Ammon's horn (tissue), 1 donor: ENCODE measurements around the gene SLC25A17.
A peak's percentile ranks its signal among the peaks of the same experiment; 100 is the strongest.

Experiments
- DNase-seq: peaks from one replicate; pipeline ENCODE4 v3.0.0-alpha.2; 2016; ENCODE audit warnings: low spot score

SLC25A17 gene

DNA sequence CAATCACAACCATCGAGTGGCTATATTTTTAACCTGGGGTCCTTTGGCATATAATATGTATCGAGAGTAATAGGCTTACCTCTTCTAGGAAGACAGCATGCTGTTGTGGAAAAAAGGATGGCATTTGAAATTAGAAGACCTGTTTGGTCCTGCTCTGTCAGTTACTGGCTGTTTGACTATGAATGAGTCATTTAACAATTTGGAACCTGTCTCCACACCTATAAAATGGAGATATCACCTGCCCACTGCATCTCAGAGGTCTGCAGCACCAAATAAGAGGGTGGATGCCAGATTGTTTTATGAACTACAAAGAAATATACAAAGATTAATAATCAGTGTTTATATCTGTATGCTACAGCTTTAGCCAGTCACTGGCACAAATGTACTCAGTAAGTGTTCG, 60.8 kb downstream of the SLC25A17 start:
- no peak for DNase-seq

- DNase-seq: no peak
These were observed 62.1 kb downstream of the SLC25A17 start for GRCh38 chr22:40757071-40757470.

- peak; percentile 74 for DNase-seq
These were observed 66.0 kb downstream of the SLC25A17 start for GRCh38 chr22:40753114-40753513.

- no peak for DNase-seq
These were observed 67.9 kb downstream of the SLC25A17 start for GRCh38 chr22:40751250-40751649.

GRCh38 chr22:40749829-40750228, 69.3 kb downstream of the SLC25A17 start:
- DNase-seq: no peak

GRCh38 chr22:40748388-40749355, 70.5 kb downstream of the SLC25A17 start:
- DNase-seq: no peak

DNA sequence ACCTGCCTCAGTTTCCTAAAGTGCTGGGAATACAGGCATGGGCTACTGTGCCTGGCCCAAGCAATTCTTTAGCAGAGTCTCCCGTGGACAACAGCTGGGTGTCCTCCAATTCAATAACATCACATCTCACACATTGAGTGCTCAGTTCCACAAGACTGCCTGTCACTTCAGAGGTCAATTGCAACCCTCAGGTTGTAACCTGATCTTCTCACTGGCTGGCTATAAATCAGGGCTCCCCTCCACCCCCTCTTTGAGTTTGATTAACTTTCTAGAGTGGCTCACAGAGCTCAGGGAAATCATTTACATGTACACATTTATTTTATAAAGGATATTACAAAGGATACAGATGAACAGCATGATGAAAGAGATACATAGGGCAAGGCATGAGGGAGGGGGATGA, 71.8 kb downstream of the SLC25A17 start:
- DNase-seq: no peak

DNA sequence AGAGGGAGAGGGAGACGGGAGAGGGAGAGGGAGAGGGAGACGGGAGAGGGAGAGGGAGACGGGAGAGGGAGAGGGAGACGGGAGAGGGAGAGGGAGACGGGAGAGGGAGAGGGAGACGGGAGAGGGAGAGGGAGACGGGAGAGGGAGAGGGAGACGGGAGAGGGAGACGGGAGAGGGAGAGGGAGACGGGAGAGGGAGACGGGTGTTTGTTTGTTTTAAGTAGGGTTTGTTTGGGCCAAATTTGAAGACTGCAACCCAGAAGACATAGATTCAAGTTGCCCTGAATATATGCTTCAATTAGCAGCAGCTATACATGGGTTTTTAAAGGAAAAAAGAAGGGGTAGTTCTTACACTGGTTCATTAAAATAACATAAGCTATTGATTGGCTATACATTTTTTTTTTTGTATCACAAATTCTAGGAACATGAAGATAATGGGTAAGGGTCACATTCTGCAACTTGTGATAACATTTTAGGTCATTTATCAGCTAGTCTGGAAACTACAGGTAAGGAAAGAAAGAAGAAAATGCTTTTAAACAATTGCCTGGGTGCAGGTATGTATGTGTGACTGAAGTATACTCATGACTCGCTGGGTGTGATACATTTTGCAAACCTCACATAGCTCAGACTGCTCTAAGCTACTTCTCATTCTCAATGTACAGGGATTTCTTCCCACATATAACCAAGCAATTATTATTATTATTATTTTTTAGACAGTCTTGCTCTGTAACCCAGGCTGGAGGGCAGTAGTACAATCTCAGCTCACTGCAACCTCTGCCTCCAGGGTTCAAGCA, 72.5 kb downstream of the SLC25A17 start:
- no peak for DNase-seq

DNA sequence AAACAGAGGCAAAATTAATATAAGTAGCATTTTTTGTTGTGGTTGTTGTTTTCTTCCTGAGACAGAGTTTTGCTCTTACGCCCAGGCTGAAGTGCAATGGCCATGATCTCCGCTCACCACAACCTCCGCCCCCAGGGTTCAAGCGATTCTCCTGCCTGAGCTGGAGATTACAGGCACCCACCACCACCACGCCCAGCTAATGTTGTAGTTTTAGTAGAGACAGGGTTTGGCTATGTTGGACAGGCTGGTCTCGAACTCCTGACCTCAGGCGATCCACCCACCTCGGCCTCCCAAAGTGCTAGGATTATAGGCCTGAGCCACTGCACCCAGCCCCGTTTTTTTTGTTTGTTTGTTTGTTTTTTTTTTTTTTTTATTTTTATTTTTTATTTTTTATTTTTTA, 75.4 kb downstream of the SLC25A17 start:
- DNase-seq: no peak

- DNase-seq: no peak
These were observed 78.0 kb downstream of the SLC25A17 start for GRCh38 chr22:40741116-40741515.

DNA sequence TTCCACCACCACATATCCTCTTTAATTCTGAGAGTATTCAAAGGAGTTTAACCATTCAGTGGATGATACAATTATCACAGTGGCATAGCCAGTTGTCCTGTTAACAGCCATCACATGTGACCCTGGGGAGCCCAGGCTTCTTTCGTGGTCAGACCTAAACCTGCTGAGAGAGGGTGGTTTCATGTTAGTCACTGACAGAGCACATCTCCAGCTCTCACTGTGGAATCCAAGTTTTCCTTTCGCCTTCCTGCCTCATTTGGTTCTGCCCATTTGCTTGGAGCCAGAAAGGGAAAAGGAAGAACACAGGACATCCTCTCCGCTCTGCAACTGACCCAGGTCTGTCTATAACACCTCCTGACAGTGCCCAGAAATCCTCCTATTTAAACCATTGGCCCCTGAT, 79.4 kb downstream of the SLC25A17 start:
- DNase-seq: no peak

DNA sequence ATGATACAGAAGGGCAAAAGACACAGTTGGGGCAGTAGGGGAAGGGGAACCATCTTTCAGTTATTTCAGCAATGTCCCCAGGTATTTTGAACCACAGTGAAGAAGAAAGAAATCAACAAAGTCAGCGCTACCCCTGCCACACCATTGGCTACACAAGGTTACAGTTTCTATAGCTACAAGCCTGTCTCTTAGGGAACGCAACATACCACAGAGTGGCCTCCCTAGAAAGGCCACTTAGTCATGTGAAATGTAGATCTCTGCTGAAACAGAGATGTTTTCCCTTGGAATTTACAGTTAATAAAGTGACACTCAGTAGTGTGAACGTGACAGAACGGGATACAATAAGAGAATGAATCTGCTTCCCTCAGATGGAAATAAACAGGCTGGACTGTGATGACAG, 85.2 kb downstream of the SLC25A17 start:
- no peak for DNase-seq

DNA sequence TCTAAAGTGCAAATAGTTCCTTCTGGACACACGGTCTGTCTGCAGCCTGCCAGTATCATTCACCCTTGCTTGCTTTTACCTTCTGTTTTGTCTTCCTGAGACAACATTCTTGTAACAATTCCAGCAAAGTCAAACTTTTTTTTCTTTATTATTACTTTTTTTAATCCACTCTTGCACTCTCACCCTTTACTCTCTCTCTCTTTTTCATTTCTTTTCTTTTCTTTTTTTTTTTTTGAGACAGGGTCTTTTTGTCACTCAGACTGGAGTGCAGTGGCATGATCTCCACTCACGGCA, 86.2 kb downstream of the SLC25A17 start:
- DNase-seq: no peak

GRCh38 chr22:40729284-40729683, 89.9 kb downstream of the SLC25A17 start:
- DNase-seq: no peak

DNA sequence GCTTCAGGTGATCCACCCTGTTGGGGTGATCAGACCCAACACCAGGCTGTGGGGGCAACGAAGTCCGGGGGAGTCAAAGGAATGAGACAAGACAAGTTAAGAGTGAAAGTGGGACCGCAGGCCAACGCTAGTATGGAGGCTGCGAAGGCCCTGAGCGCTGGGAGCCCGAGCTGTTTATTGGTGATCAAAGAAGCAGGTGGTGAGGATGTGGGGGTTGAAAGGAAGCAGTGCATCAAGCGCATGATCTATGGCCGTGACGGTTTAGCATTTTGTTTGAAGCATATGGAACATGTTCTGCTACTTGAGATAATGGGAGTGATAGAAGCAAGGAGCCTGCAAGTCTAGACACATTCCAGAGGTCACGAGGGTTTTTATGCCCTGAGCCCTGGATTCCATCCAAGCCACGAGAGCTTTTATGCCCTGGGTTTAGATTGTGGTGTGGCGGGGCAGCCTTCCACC, 90.4 kb downstream of the SLC25A17 start:
- no peak for DNase-seq

DNA sequence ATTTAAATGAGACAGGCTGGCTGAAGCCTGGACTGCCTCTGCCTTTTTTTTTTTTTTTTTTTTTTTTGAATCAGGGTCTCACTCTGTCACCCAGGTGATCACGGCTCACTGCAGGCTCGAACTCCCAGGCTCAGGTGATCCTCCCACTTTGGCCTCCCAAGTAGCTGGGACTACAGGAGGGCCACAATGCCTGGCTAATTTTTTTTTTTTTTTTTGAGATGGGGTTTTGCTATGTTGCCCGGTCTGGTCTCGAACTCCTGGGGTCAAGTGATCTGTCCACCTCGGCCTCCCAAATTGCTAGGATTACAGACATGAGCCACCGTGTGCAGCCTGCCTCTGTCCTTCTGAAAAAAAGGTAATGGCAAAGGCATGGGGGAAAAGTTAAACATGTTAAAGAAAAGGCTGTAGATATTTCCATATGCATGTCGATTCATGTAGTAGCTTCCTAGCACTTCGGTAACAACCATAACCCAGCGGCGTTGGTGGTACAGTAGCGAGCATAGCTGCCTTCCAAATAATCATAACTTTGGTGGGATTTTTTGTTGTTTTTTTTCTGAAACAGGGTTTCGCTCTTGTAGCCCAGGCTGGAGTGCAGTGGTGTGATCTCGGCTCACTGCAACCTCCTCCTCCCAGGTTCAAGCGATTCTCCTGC, 91.1 kb downstream of the SLC25A17 start:
- no peak for DNase-seq

DNA sequence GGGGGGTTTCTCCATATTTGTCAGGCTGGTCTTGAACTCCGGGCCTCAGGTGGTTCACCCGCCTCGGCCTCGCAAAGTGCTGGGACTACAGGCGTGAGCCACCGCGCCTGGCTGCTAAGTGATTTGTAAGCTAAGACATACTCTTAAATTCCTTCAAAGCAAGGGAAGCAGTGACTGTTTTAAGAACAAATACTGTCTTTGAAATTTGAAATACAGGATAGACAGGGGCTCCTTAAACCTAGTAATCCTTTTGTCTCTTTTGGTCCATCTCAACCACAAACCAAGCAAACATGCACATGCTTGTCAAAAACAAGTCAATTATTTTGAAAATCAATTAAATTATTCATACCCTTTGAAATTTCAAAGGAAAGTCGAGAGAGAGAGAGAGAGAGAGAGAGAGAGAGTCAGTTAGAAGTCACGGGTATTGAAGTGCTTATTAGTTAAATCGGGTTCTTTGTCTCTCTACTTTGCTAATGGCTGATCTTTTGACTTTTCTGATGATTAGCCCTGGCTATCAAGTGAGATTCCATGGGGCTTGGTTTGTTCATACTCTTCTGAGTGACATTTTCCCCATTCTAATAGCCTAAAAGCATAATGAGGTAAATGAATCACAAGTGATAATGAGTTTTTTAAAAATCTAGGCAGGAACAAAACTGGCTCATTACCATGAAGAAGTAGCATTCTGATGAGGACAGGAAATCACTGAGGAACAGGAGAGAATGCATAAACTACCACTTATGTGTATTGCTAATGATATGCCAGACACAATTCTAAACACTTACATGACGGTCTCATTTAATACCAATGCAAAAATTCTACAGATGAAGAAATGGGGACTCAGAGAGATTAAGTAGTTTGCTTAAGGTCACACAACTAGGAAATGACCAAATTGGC, 91.8 kb downstream of the SLC25A17 start:
- no peak for DNase-seq

DNA sequence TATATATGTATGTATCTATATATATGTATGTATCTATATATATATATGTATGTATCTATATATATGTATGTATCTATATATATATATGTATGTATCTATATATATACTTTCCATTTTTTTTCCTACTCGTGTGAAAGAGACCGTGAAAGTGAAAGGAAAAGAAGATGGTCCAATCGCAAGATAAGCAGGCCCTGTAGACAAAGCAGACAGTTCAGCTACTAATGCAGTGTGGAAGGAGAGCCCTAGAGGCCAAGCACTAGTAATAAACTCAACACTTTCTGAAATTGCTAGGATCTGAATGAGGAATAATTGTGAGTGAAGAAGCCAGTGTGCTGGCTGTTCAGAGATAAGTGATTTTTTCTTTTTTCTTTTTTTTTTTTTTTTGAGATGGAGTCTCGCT, 92.6 kb downstream of the SLC25A17 start:
- DNase-seq: no peak

GRCh38 chr22:40723396-40723933, 95.7 kb downstream of the SLC25A17 start:
- no peak for DNase-seq

DNA sequence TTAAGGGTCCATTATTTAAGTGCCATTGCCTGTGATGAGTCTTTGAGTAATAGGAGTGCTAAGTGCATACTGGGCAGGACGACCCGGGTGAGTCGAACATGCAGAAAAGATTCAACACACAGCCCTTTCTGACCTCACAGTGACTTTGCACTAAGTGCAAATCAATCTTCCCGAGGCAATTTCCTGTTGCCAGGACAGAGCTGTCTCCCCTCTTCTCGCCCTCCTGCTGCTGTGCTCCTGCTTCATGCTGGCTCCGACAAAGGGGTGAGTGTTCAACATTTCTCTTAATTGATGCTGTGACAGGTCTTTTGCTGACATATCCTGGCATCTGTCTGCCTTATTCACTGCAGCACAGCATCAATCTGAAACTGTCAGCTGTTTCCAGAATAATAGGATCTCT, 97.9 kb downstream of the SLC25A17 start:
- peak; percentile 31 for DNase-seq

DNA sequence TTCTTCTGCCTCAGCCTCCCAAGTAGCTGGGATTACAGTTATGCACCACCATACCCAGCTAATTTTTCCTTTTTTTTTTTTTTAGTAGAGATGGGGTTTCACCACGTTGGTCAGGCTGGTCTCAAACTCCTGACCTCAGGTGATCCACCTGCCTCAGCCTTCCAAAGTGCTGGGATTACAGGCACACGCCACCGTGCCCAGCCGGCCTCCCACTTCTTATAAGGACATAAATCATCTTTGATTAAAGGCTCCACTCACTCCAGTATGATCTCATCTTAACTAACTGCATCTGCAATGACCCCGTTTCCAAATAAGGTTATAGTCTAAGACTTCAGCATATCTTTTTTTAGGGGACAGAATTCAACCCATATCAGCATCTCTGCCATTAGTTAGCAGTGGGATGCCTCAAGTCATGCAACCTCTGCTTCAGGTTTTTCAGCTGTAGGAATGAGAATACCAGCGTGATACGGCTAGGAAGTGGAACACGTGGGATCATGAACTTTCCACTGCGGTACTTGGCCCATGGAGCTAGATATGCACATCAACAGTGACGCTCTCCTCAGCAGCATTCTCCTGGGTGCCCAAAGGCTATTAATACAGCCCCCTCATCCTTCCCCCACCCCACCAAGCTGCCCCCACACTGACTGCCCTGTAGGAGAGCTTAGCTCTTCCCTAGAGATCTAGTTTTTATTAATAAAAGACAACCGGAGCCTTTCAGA, 98.4 kb downstream of the SLC25A17 start:
- no peak for DNase-seq
